Panc1 (cell line): ENCODE measurements around the gene ISCU. TPM values are rescaled to one million over a fixed set of nuclear protein-coding genes. Genes with fewer than 3 reads are reported as not detected.

ENCODE experiments used
- ATAC-seq: fragments of 200-7000 bp; cut with Tn5 transposase; 2 replicates; pipeline ENCODE4 v1.9.1; 2020; ENCODE audit warnings: mild to moderate bottlenecking, moderate library complexity
- BruUV-seq: library from RNA; stranded (reverse); fragments of 400-500 nt; replicated peaks from 2 replicates; lab custom pipeline; 2021; lab: Mats Ljungman, UMichigan
- CTCF ChIA-PET: fragments of 300-600 bp; sonication (Branson Sonifier 250); formaldehyde crosslinking; loops from one replicate; lab custom pipeline; 2022; ENCODE audit warnings: antibody characterized with exemption; lab: Charles Lee
- POLR2A ChIA-PET: fragments of 300-600 bp; sonication (Branson Sonifier 250); formaldehyde crosslinking; loops from one replicate; lab custom pipeline; 2022; ENCODE audit warnings: antibody characterized with exemption; lab: Charles Lee
- DNase-seq: peaks from one replicate; pipeline ENCODE4 v3.0.0-alpha.2; 2010; ENCODE audit warnings: low read depth, low spot score
- H3K27ac ChIP-seq: 2 replicates; pipeline ENCODE4 v1.5.1; 2011; ENCODE audit warnings: mild to moderate bottlenecking, low read length, inconsistent platforms
- H3K27me3 ChIP-seq: fragments of 200-500 bp; sonication (Bioruptor generic); 2 replicates; pipeline ENCODE4 v1.6.0; 2014; ENCODE audit warnings: low read length, inconsistent platforms; ENCODE audit not compliant: control insufficient read depth, insufficient read depth
- H3K36me3 ChIP-seq: fragments of 200-500 bp; sonication (Bioruptor generic); 2 replicates; pipeline ENCODE4 v1.5.1; 2014; ENCODE audit warnings: inconsistent platforms, mild to moderate bottlenecking, low read length, moderate library complexity; ENCODE audit not compliant: control insufficient read depth, insufficient read depth
- H3K4me1 ChIP-seq: 2 replicates; pipeline ENCODE4 v1.5.1; 2011; ENCODE audit warnings: inconsistent platforms, mild to moderate bottlenecking, low read length, moderate library complexity; ENCODE audit not compliant: control insufficient read depth, insufficient read depth
- H3K4me3 ChIP-seq, 2 experiments: 2 replicates each; pipeline ENCODE4 v1.5.1; 2011 to 2012; ENCODE audit warnings: low read depth in 2 of 2, low read length in 2 of 2, mild to moderate bottlenecking in 2 of 2, inconsistent platforms in 1 of 2, moderate library complexity in 1 of 2
- H3K9me3 ChIP-seq: fragments of 200-500 bp; sonication (Bioruptor generic); 2 replicates; pipeline ENCODE4 v1.5.1; 2014; ENCODE audit warnings: low read depth, mild to moderate bottlenecking, inconsistent platforms, low read length, moderate library complexity; ENCODE audit not compliant: control insufficient read depth, insufficient read depth
- CTCF ChIP-seq: fragments of 450-650 bp; IDR thresholded peaks from 2 replicates; pipeline ENCODE4 v1.5.1; 2017; ENCODE audit warnings: mild to moderate bottlenecking
- POLR2AphosphoS5 ChIP-seq: IDR thresholded peaks from 2 replicates; pipeline ENCODE4 v1.6.1; 2012; ENCODE audit warnings: mild to moderate bottlenecking, low read depth, low read length, moderate library complexity
- REST ChIP-seq, 2 experiments: IDR thresholded peaks; 2 replicates each; pipeline ENCODE4 v1.6.1; 2011 to 2012; ENCODE audit warnings: low read depth in 2 of 2, control low read depth in 1 of 2, low read length in 1 of 2, mild to moderate bottlenecking in 1 of 2, moderate library complexity in 1 of 2; ENCODE audit not compliant: insufficient read depth in 1 of 2
- SIN3A ChIP-seq: IDR thresholded peaks from 2 replicates; pipeline ENCODE4 v1.6.1; 2012; ENCODE audit warnings: low read depth, mild to moderate bottlenecking, low read length, moderate library complexity, borderline replicate concordance; ENCODE audit not compliant: insufficient read depth
- TCF7L2 ChIP-seq: IDR thresholded peaks from 2 replicates; pipeline ENCODE4 v1.6.1; 2011; ENCODE audit warnings: mild to moderate bottlenecking, low read depth, low read length, inconsistent platforms
- in situ Hi-C: cut with HindIII; loops from 2 replicates; pipeline ENCODE4 v1.10.0; 2016; ENCODE audit warnings: low sequenced_read_pairs, low pct_unique_long_range_greater_than_20kb
- intact Hi-C: fragments of 100-400 bp; cut with micrococcal nuclease; formaldehyde crosslinking; loops from one replicate; pipeline ENCODE4 v1.10.0; 2022; ENCODE audit not compliant: unreplicated experiment
- total RNA-seq: library from RNA; stranded (reverse); gene quantifications from one replicate; pipeline ENCODE4 v1.2.1, GENCODE V29; 2021; ENCODE audit not compliant: unreplicated experiment

Gene ISCU
- total RNA-seq, 1 experiment from 2014 or later = 66.1 TPM

GRCh38 chr12:108610336-108610815 is 48.0 kb downstream of the ISCU start:
- no peak for ATAC-seq
- in situ Hi-C loops = no loop called here
- intact Hi-C loops = no loop called here

GRCh38 chr12:108610856-108611605 is 48.6 kb downstream of the ISCU start:
- H3K4me3 ChIP-seq = no peak overlapping the region
- H3K27ac ChIP-seq = no peak overlapping the region; the same call in 1 of the 2 replicates
- no peaks in the 10 kb centered on the region for H3K27me3 ChIP-seq
- ChIA-PET POLR2A (interaction anchor here (0.6 kb wide), 1 partner anchor 88 kb away, joined by 4 read pairs; no protein-coding TSS in a partner anchor), CTCF (interaction anchor here (0.6 to 1.0 kb wide), 2 partner anchors 13 to 17 kb away, joined by 3 to 8 read pairs; partner anchors contain the start of gene TMEM119)
- TF ChIP-seq TCF7L2 (no peak), REST (IDR thresholded peaks at IDR 0.05; ENCODE audit: insufficient read depth in 1 of 2, low read depth in 2 of 2, low read length in 1 of 2) (no peak), SIN3A (no peak)
- no TSS peak for BruUV-seq
- no peaks in the 10 kb centered on the region for H3K9me3 ChIP-seq
- H3K4me1 ChIP-seq = peaks cover 17% of the 10 kb centered on the region
- in situ Hi-C loops (no loop called here), intact Hi-C loops (no loop called here)
- no peaks in the 10 kb centered on the region for H3K36me3 ChIP-seq
- DNase-seq (no peak), ATAC-seq (no peak)

More at GRCh38 chr12:108610336-108610815, 48.0 kb downstream of the ISCU start:
- ChIA-PET POLR2A (no interaction called here), CTCF (no interaction called here)
- Histone ChIP-seq H3K4me3 (no peak overlapping the region), H3K9me3 (no peaks in the 10 kb centered on the region), H3K27me3 (no peaks in the 10 kb centered on the region), H3K27ac (no peak overlapping the region), H3K36me3 (no peaks in the 10 kb centered on the region), H3K4me1 (peaks cover 17% of the 10 kb centered on the region)
- TF ChIP-seq POLR2AphosphoS5 (no peak), REST (IDR thresholded peaks at IDR 0.05; ENCODE audit: insufficient read depth in 1 of 2, low read depth in 2 of 2, low read length in 1 of 2) (no peak), SIN3A (no peak), TCF7L2 (no peak), CTCF (no peak)
- BruUV-seq = no TSS peak
- DNase-seq = no peak
